Measurements from ENCODE around the gene CNTFR. TPM values are rescaled to one million over a fixed set of nuclear protein-coding genes. Genes with fewer than 3 reads are reported as not detected.

CNTFR gene
- total and polyA plus RNA-seq, 2 of the 8 experiments (the other 6 are each of a cell fraction or from before 2014, with no cell fraction given), result 1.2 to 4.2 TPM

GRCh38 chr9:34526026-34526425, 63.5 kb downstream of the CNTFR start (continued):
- no peak for TF ChIP-seq ATF2 (IDR thresholded peaks at IDR 0.05; ENCODE audit: low read length)
- TF ChIP-seq TBP (IDR thresholded peaks at IDR 0.05; ENCODE audit: low read depth, low read length), result no peak
- no peak for TF ChIP-seq JUN (IDR thresholded peaks at IDR 0.05; ENCODE audit: low read depth, low read length)

Measured in H1 (cell line).